Muscle layer of colon (tissue), 2 donors: ENCODE measurements around the gene IPPK.

ENCODE experiments used
- H3K27ac ChIP-seq: one replicate; pipeline ENCODE4 v1.7.0; 2013; ENCODE audit warnings: low read depth, mild to moderate bottlenecking, low read length, moderate library complexity
- H3K27me3 ChIP-seq, 2 donors: one replicate each; pipeline ENCODE4 v1.7.0; 2013; ENCODE audit warnings: low read length in 2 of 2, mild to moderate bottlenecking in 2 of 2; ENCODE audit not compliant: insufficient read depth in 2 of 2, control insufficient read depth in 1 of 2
- H3K36me3 ChIP-seq: one replicate; pipeline ENCODE4 v1.7.0; 2013; ENCODE audit warnings: mild to moderate bottlenecking, low read length; ENCODE audit not compliant: insufficient read depth
- H3K4me1 ChIP-seq: one replicate; pipeline ENCODE4 v1.7.0; 2013; ENCODE audit warnings: mild to moderate bottlenecking, low read length; ENCODE audit not compliant: insufficient read depth
- H3K4me3 ChIP-seq, 2 donors: one replicate each; pipeline ENCODE4 v1.7.0; 2013; ENCODE audit warnings: low read length in 2 of 2, low read depth in 1 of 2, mild to moderate bottlenecking in 1 of 2, moderate library complexity in 1 of 2
- H3K9ac ChIP-seq: one replicate; pipeline ENCODE4 v1.7.0; 2013; ENCODE audit warnings: low read length
- H3K9me3 ChIP-seq: one replicate; pipeline ENCODE4 v1.7.0; 2013; ENCODE audit warnings: mild to moderate bottlenecking, low read length
- donor health status: abdominal sarcoma.
- donor health status: Adenocarcinoma of cecum.

The IPPK gene

GRCh38 chr9:92654481-92655301, 15.2 kb downstream of the IPPK start:
- Histone ChIP-seq H3K9ac (no peak overlapping the region), H3K27me3 (no peaks in the 10 kb centered on the region), H3K27ac (no peak overlapping the region), H3K4me1 (peaks cover 28% of the 10 kb centered on the region), H3K4me3 (no peak overlapping the region), H3K36me3 (peaks cover 23% of the 10 kb centered on the region), H3K9me3 (no peaks in the 10 kb centered on the region)

- no peak overlapping the region for H3K9ac ChIP-seq
- peak overlapping the region; percentile 64 for H3K27ac ChIP-seq
- H3K27me3 ChIP-seq, result no peaks in the 10 kb centered on the region
- H3K9me3 ChIP-seq, result no peaks in the 10 kb centered on the region
- H3K4me3 ChIP-seq, result no peak overlapping the region
- peaks cover 28% of the 10 kb centered on the region for H3K4me1 ChIP-seq
- H3K36me3 ChIP-seq, result peaks cover 19% of the 10 kb centered on the region
Measured at GRCh38 chr9:92652461-92652860, 17.5 kb downstream of the IPPK start.

- peak overlapping the region; percentile 20 for H3K27ac ChIP-seq
- peak overlapping the region; percentile 59 for H3K9ac ChIP-seq
- peak overlapping the region in 1 of 2 donors; percentile 46 for H3K4me3 ChIP-seq
Measured at GRCh38 chr9:92650839-92651621, 18.9 kb downstream of the IPPK start.

GRCh38 chr9:92650296-92650695, 19.6 kb downstream of the IPPK start:
- no peaks in the 10 kb centered on the region for H3K9me3 ChIP-seq
- peaks cover 9% of the 10 kb centered on the region for H3K36me3 ChIP-seq
- peaks cover 28% of the 10 kb centered on the region for H3K4me1 ChIP-seq
- H3K4me3 ChIP-seq, result no peak overlapping the region
- H3K27me3 ChIP-seq, result no peaks in the 10 kb centered on the region
- H3K27ac ChIP-seq, result peak overlapping the region; percentile 20
- H3K9ac ChIP-seq, result no peak overlapping the region

More at GRCh38 chr9:92650839-92651621, 18.9 kb downstream of the IPPK start:
- H3K36me3 ChIP-seq, result peaks cover 15% of the 10 kb centered on the region
- peaks cover 28% of the 10 kb centered on the region for H3K4me1 ChIP-seq
- no peaks in the 10 kb centered on the region for H3K9me3 ChIP-seq
- no peaks in the 10 kb centered on the region for H3K27me3 ChIP-seq

GRCh38 chr9:92649007-92649406, 20.9 kb downstream of the IPPK start:
- H3K27me3 ChIP-seq, result no peaks in the 10 kb centered on the region
- H3K9ac ChIP-seq, result no peak overlapping the region
- peaks cover 28% of the 10 kb centered on the region for H3K4me1 ChIP-seq
- H3K9me3 ChIP-seq, result no peaks in the 10 kb centered on the region
- no peak overlapping the region for H3K27ac ChIP-seq
- H3K4me3 ChIP-seq, result no peak overlapping the region
- peaks cover 16% of the 10 kb centered on the region for H3K36me3 ChIP-seq

GRCh38 chr9:92648474-92648971, 21.4 kb downstream of the IPPK start:
- peaks cover 21% of the 10 kb centered on the region for H3K36me3 ChIP-seq
- no peak overlapping the region for H3K9ac ChIP-seq
- H3K27ac ChIP-seq, result no peak overlapping the region
- H3K4me1 ChIP-seq, result peaks cover 28% of the 10 kb centered on the region
- H3K9me3 ChIP-seq, result no peaks in the 10 kb centered on the region
- no peak overlapping the region for H3K4me3 ChIP-seq
- no peaks in the 10 kb centered on the region for H3K27me3 ChIP-seq

- Histone ChIP-seq H3K4me3 (no peak overlapping the region), H3K36me3 (peaks cover 27% of the 10 kb centered on the region), H3K27me3 (no peaks in the 10 kb centered on the region), H3K27ac (no peak overlapping the region), H3K4me1 (peaks cover 21% of the 10 kb centered on the region), H3K9me3 (no peaks in the 10 kb centered on the region), H3K9ac (no peak overlapping the region)
Measured at GRCh38 chr9:92647671-92648473, 22.1 kb downstream of the IPPK start.

GRCh38 chr9:92645041-92645440, 24.9 kb downstream of the IPPK start:
- Histone ChIP-seq H3K9ac (no peak overlapping the region), H3K27me3 (no peaks in the 10 kb centered on the region), H3K27ac (no peak overlapping the region), H3K4me1 (peaks cover under 1% of the 10 kb centered on the region), H3K4me3 (no peak overlapping the region), H3K9me3 (no peaks in the 10 kb centered on the region), H3K36me3 (peaks cover 51% of the 10 kb centered on the region)

- H3K9ac ChIP-seq, result no peak overlapping the region
- no peak overlapping the region for H3K27ac ChIP-seq
- H3K36me3 ChIP-seq, result peaks cover 51% of the 10 kb centered on the region
Measured at GRCh38 chr9:92644278-92644677, 25.7 kb downstream of the IPPK start.

GRCh38 chr9:92642564-92642963, 27.4 kb downstream of the IPPK start:
- Histone ChIP-seq H3K9me3 (no peaks in the 10 kb centered on the region), H3K9ac (no peak overlapping the region), H3K4me3 (no peak overlapping the region), H3K27ac (no peak overlapping the region), H3K4me1 (no peaks in the 10 kb centered on the region), H3K27me3 (no peaks in the 10 kb centered on the region), H3K36me3 (peaks cover 57% of the 10 kb centered on the region)

More at GRCh38 chr9:92644278-92644677, 25.7 kb downstream of the IPPK start:
- Histone ChIP-seq H3K4me3 (no peak overlapping the region), H3K4me1 (no peaks in the 10 kb centered on the region), H3K9me3 (no peaks in the 10 kb centered on the region), H3K27me3 (no peaks in the 10 kb centered on the region)

GRCh38 chr9:92642041-92642451, 27.9 kb downstream of the IPPK start:
- Histone ChIP-seq H3K4me1 (no peaks in the 10 kb centered on the region), H3K9me3 (no peaks in the 10 kb centered on the region), H3K36me3 (peaks cover 63% of the 10 kb centered on the region), H3K4me3 (no peak overlapping the region), H3K27ac (no peak overlapping the region), H3K9ac (no peak overlapping the region), H3K27me3 (no peaks in the 10 kb centered on the region)
